Activated CD4-positive, CD25-positive, alpha-beta regulatory T cell treated with anti-CD3 and anti-CD28 coated beads, Interleukin-2, amount 50 U/mL, for 16 hours (primary cell): ENCODE data around the gene TBCC.
"Not testable (repeated sequence)": the region's sequence is repeated elsewhere in the genome, so short reads cannot be mapped to it uniquely, and the experiment has no call there.

ENCODE experiments used
- DNase-seq: peaks from one replicate; pipeline ENCODE4 v3.0.0-alpha.2; 2020; ENCODE audit warnings: low read depth, low spot score

Gene TBCC

GRCh38 chr6:42733867-42734481, 11.9 kb downstream of the TBCC start:
- DNase-seq, result not testable (repeated sequence)

GRCh38 chr6:42729731-42730130, 16.2 kb downstream of the TBCC start:
- no peak for DNase-seq

GRCh38 chr6:42727627-42728026, 18.3 kb downstream of the TBCC start:
- no peak for DNase-seq

- no peak for DNase-seq
Measured at GRCh38 chr6:42727087-42727611, 18.8 kb downstream of the TBCC start.

GRCh38 chr6:42726485-42727086, 19.3 kb downstream of the TBCC start:
- peak; percentile 62 for DNase-seq

GRCh38 chr6:42726026-42726425, 19.9 kb downstream of the TBCC start:
- no peak for DNase-seq

GRCh38 chr6:42724825-42725224, 21.1 kb downstream of the TBCC start:
- no peak for DNase-seq

GRCh38 chr6:42722497-42722896, 23.4 kb downstream of the TBCC start, which contains the start of gene PRPH2:
Gene PRPH2 (minus strand): TSS chr6:42722597. CDS start chr6:42722334, 263 bp downstream.
- no peak for DNase-seq

- no peak for DNase-seq
Measured at GRCh38 chr6:42720739-42721138, 25.2 kb downstream of the TBCC start.

GRCh38 chr6:42715871-42716270, 30.0 kb downstream of the TBCC start:
- DNase-seq, result no peak

- DNase-seq, result no peak
Measured at GRCh38 chr6:42714098-42714761, 31.7 kb downstream of the TBCC start.

- no peak for DNase-seq
Measured at GRCh38 chr6:42711930-42712329, 34.0 kb downstream of the TBCC start.

GRCh38 chr6:42710316-42710715, 35.6 kb downstream of the TBCC start:
- DNase-seq, result no peak

- no peak for DNase-seq
Measured at GRCh38 chr6:42709871-42710270, 36.0 kb downstream of the TBCC start.

GRCh38 chr6:42708096-42708495, 37.8 kb downstream of the TBCC start:
- DNase-seq, result no peak

GRCh38 chr6:42707595-42707994, 38.3 kb downstream of the TBCC start:
- DNase-seq, result no peak

- DNase-seq, result no peak
Measured at GRCh38 chr6:42704937-42705374, 40.9 kb downstream of the TBCC start.

- no peak for DNase-seq
Measured at GRCh38 chr6:42704251-42704936, 41.5 kb downstream of the TBCC start.

GRCh38 chr6:42702786-42703185, 43.1 kb downstream of the TBCC start:
- not testable (repeated sequence) for DNase-seq

- no peak for DNase-seq
Measured at GRCh38 chr6:42702200-42702599, 43.7 kb downstream of the TBCC start.

GRCh38 chr6:42698217-42698616, 47.7 kb downstream of the TBCC start:
- DNase-seq, result no peak

GRCh38 chr6:42697268-42697655, 48.6 kb downstream of the TBCC start:
- no peak for DNase-seq
